ENCODE results near the gene LEPROT. TPM values are rescaled to one million over a fixed set of nuclear protein-coding genes. Genes with fewer than 3 reads are reported as not detected.

Gene LEPROT
- total RNA-seq, 1 donor from 2014 or later = 37.8 TPM

DNA sequence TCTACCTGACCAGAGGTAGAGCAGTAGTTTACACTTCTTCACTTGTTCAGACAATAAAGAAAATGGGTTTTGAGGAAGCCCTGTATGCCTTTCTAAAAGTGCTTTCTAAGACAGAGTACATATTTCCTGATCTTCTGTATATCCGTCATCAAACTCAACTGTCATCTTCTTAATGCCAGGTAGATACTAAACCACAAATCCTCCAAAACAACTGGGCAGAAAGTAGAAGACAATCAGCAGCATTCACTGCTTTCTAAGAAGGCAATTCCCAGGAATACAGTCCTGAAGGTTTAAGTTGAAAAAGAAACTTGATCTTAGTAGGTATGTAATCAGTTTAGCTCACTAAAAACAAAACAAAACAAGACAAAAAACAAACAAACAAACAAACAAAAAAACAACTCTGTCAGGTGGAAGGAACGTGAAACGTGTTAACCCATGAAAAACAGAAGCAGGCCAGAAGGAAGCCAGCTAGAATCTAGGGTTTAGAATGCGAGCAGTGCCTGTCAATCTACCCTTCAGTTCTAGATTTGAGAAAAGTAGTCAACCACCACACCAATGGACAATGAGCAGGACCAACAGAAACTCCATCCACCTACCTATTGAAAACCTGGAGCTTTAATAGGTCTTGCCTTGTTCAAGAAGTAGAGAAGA is 59.2 kb downstream of the LEPROT start:
- peaks cover 6% of the 10 kb centered on the region for H3K4me1 ChIP-seq
- no peaks in the 10 kb centered on the region for H3K36me3 ChIP-seq
- H3K27ac ChIP-seq = no peak overlapping the region
- DNase-seq (ENCODE audit: extremely low spot score in 2 of 2) = no peak
- intact Hi-C loops (cut with DNase I) = no loop called here
- no peaks in the 10 kb centered on the region for H3K27me3 ChIP-seq
- H3K9me3 ChIP-seq = no peaks in the 10 kb centered on the region
- TF ChIP-seq POLR2AphosphoS5 (IDR thresholded peaks at IDR 0.05; ENCODE audit: insufficient read depth in 1 of 2, low read depth in 1 of 2) = no peak
- TF ChIP-seq CTCF (IDR thresholded peaks at IDR 0.05) = no peak
- no peak for TF ChIP-seq POLR2A (IDR thresholded peaks at IDR 0.05)
- H3K4me3 ChIP-seq = no peak overlapping the region

- H3K4me3 ChIP-seq = no peak overlapping the region
- no peaks in the 10 kb centered on the region for H3K27me3 ChIP-seq
- no peak overlapping the region for H3K27ac ChIP-seq
- peaks cover 6% of the 10 kb centered on the region for H3K4me1 ChIP-seq
- intact Hi-C loops (cut with DNase I) = no loop called here
- DNase-seq (ENCODE audit: extremely low spot score in 2 of 2) = no peak
- no peaks in the 10 kb centered on the region for H3K36me3 ChIP-seq
- H3K9me3 ChIP-seq = no peaks in the 10 kb centered on the region
- TF ChIP-seq CTCF (IDR thresholded peaks at IDR 0.05) (no peak), POLR2AphosphoS5 (IDR thresholded peaks at IDR 0.05; ENCODE audit: insufficient read depth in 1 of 2, low read depth in 1 of 2) (no peak), POLR2A (IDR thresholded peaks at IDR 0.05) (no peak)
Observed at GRCh38 chr1:65480684-65481405, 60.4 kb downstream of the LEPROT start.

- Histone ChIP-seq H3K4me1 (no peaks in the 10 kb centered on the region), H3K9me3 (no peaks in the 10 kb centered on the region), H3K36me3 (no peaks in the 10 kb centered on the region), H3K4me3 (no peak overlapping the region), H3K27me3 (no peaks in the 10 kb centered on the region), H3K27ac (no peak overlapping the region)
- intact Hi-C loops (cut with DNase I) = no loop called here
- DNase-seq (ENCODE audit: extremely low spot score in 2 of 2) = no peak
- no peak for TF ChIP-seq CTCF (IDR thresholded peaks at IDR 0.05)
- no peak for TF ChIP-seq POLR2AphosphoS5 (IDR thresholded peaks at IDR 0.05; ENCODE audit: insufficient read depth in 1 of 2, low read depth in 1 of 2)
- TF ChIP-seq POLR2A (IDR thresholded peaks at IDR 0.05) = no peak
Observed at GRCh38 chr1:65483993-65484754, 63.7 kb downstream of the LEPROT start.

Small RNA genes within 50 kb of the gene (small RNA-seq; reads per million reads assigned to genes)
- gene RNU2-15P = not detected

Other genes with a start within 250 kb of the LEPROT start
- 5.6 TPM for gene DNAJC6, start 111.1 kb upstream of the LEPROT start, total RNA-seq
- gene LEPR, start within 50 bp of the LEPROT start, total RNA-seq = 16.2 TPM